AG09319 (cell line): Measurements from ENCODE around the gene PCCA.
"Not testable (repeated sequence)": the region's sequence is repeated elsewhere in the genome, so short reads cannot be mapped to it uniquely, and the experiment has no call there.

Source experiments
- DNase-seq: peaks from one replicate; pipeline ENCODE4 v3.0.0-alpha.2; 2010; ENCODE audit warnings: low read depth; ENCODE audit errors: extremely low read depth
- CTCF ChIP-seq: IDR thresholded peaks from 2 replicates; pipeline ENCODE4 v1.5.1; 2011; ENCODE audit warnings: low read depth, mild to moderate bottlenecking, inconsistent platforms, low read length, moderate library complexity

The PCCA gene

GRCh38 chr13:100212904-100213553 is 124.1 kb downstream of the PCCA start:
- TF ChIP-seq CTCF, result no peak
- DNase-seq, result no peak

GRCh38 chr13:100213576-100213975 is 124.7 kb downstream of the PCCA start:
- TF ChIP-seq CTCF, result no peak
- no peak for DNase-seq

GRCh38 chr13:100214886-100215285 is 126.0 kb downstream of the PCCA start:
- TF ChIP-seq CTCF, result no peak
- no peak for DNase-seq

- no peak for TF ChIP-seq CTCF
Observed at GRCh38 chr13:100221166-100221565, 132.3 kb downstream of the PCCA start.

GRCh38 chr13:100223966-100224530 is 135.2 kb downstream of the PCCA start:
- not testable (repeated sequence) for DNase-seq

More at GRCh38 chr13:100221166-100221565, 132.3 kb downstream of the PCCA start:
- no peak for DNase-seq

GRCh38 chr13:100229603-100230002 is 140.7 kb downstream of the PCCA start:
- TF ChIP-seq CTCF, result no peak
- DNase-seq, result no peak

- no peak for TF ChIP-seq CTCF
- no peak for DNase-seq
Observed at GRCh38 chr13:100230769-100231149, 141.9 kb downstream of the PCCA start.

- no peak for TF ChIP-seq CTCF
- no peak for DNase-seq
Observed at GRCh38 chr13:100231176-100231575, 142.3 kb downstream of the PCCA start.
